Bronchial epithelial cell (primary cell): ENCODE data around the gene NOS2. TPM values are rescaled to one million over a fixed set of nuclear protein-coding genes. Genes with fewer than 3 reads are reported as not detected.
A peak's percentile ranks its signal among the peaks of the same experiment; 100 is the strongest.
"Not testable (repeated sequence)": the region's sequence is repeated elsewhere in the genome, so short reads cannot be mapped to it uniquely, and the experiment has no call there.

ENCODE experiments used
- DNase-seq: peaks from one replicate; pipeline ENCODE4 v3.0.0-alpha.2; 2010; ENCODE audit warnings: low read depth
- FAIRE-seq: peaks from 2 replicates; lab custom pipeline; 2011; peaks lifted over from hg19 to GRCh38; lab: Jason Lieb, UNC
- H3K27me3 ChIP-seq: 2 replicates; pipeline ENCODE4 v1.5.1; 2011; ENCODE audit warnings: low read length; ENCODE audit not compliant: control insufficient read depth, insufficient read depth
- H3K36me3 ChIP-seq: 2 replicates; pipeline ENCODE4 v1.5.1; 2011; ENCODE audit warnings: low read length; ENCODE audit not compliant: control insufficient read depth, insufficient read depth
- H3K4me3 ChIP-seq: 2 replicates; pipeline ENCODE4 v1.5.1; 2011; ENCODE audit warnings: mild to moderate bottlenecking, low read depth, low read length, control low read depth
- CTCF ChIP-seq: IDR thresholded peaks from 2 replicates; pipeline ENCODE4 v1.5.1; 2011; ENCODE audit warnings: mild to moderate bottlenecking, moderate library complexity, low read length, control low read depth, inconsistent platforms; ENCODE audit not compliant: insufficient read depth, severe bottlenecking
- total RNA-seq: library from RNA; depleted of rRNA; stranded (reverse); fragments of >200 nt; gene quantifications from 2 replicates; pipeline ENCODE4 v1.2.1, GENCODE V29; 2014

NOS2 gene
- under 0.01 TPM in 1 of 2 replicates, not detected in the other for total RNA-seq

- no peak for DNase-seq
Observed at GRCh38 chr17:27800522-27800921, at the start of gene NOS2. TSS of gene NOS2 (minus strand) at chr17:27800529. CDS start at chr17:27798809, 1,720 bp downstream.

GRCh38 chr17:27849474-27850185 lies 49.3 kb upstream of the NOS2 start:
- DNase-seq (no peak), FAIRE-seq (no peak)
- Histone ChIP-seq H3K27me3 (peaks cover 6% of the 10 kb centered on the region), H3K36me3 (no peaks in the 10 kb centered on the region), H3K4me3 (no peak overlapping the region)
- no peak for TF ChIP-seq CTCF

More at GRCh38 chr17:27800522-27800921, at the start of gene NOS2:
- TF ChIP-seq CTCF, result no peak
- FAIRE-seq, result peak; percentile 55
- Histone ChIP-seq H3K4me3 (no peak within 1 kb of the TSS), H3K27me3 (peaks cover 2% of the 10 kb centered on the region), H3K36me3 (no peaks in the 10 kb centered on the region)

- DNase-seq (no peak), FAIRE-seq (no peak)
- Histone ChIP-seq H3K4me3 (no peak overlapping the region), H3K27me3 (peaks cover 6% of the 10 kb centered on the region), H3K36me3 (no peaks in the 10 kb centered on the region)
- no peak for TF ChIP-seq CTCF
Observed at GRCh38 chr17:27848931-27849330, 48.6 kb upstream of the NOS2 start.

GRCh38 chr17:27846808-27847307 lies 46.5 kb upstream of the NOS2 start:
- not testable (repeated sequence) for FAIRE-seq, H3K36me3 ChIP-seq, DNase-seq, H3K27me3 ChIP-seq, H3K4me3 ChIP-seq

- no peaks in the 10 kb centered on the region for H3K36me3 ChIP-seq
- FAIRE-seq (no peak), DNase-seq (no peak)
- H3K27me3 ChIP-seq, result no peaks in the 10 kb centered on the region
- no peak overlapping the region for H3K4me3 ChIP-seq
- no peak for TF ChIP-seq CTCF
Observed at GRCh38 chr17:27846042-27846655, 45.8 kb upstream of the NOS2 start.

- DNase-seq, result no peak
- H3K36me3 ChIP-seq, result no peaks in the 10 kb centered on the region
- TF ChIP-seq CTCF, result no peak
- H3K27me3 ChIP-seq, result no peaks in the 10 kb centered on the region
- no peak for FAIRE-seq
- no peak overlapping the region for H3K4me3 ChIP-seq
Observed at GRCh38 chr17:27845264-27846041, 45.1 kb upstream of the NOS2 start.
